Measurements from ENCODE around the gene KIF25. TPM values are rescaled to one million over a fixed set of nuclear protein-coding genes. Genes with fewer than 3 reads are reported as not detected.

KIF25 gene
- total and polyA plus RNA-seq, 7 donors: 0.50 to 0.54 TPM; not detected in 5

- Histone ChIP-seq H3K36me3 (no peaks in the 10 kb centered on the region), H3K4me1 (no peaks in the 10 kb centered on the region), H3K27ac (no peak overlapping the region), H3K9me3 (peaks cover 0 to 8% (median 4%) of the 10 kb centered on the region in 4 donors), H3K27me3 (peaks cover 0 to 6% (median 0%) of the 10 kb centered on the region in 3 donors), H3K4me3 (no peak overlapping the region)
- no peak for DNase-seq
- intact Hi-C loops (cut with DNase I): no loop called here
- 78 to 87% methylated on average over 7 of the region's 7 CpGs for WGBS, 2 donors
- TF ChIP-seq EP300 (IDR thresholded peaks at IDR 0.05) (no peak), CTCF (IDR thresholded peaks at IDR 0.05) (no peak), POLR2AphosphoS5 (IDR thresholded peaks at IDR 0.05) (no peak), POLR2A (IDR thresholded peaks at IDR 0.05) (no peak)
These were observed 15.9 kb downstream of the KIF25 start for GRCh38 chr6:168013250-168013915.

- Histone ChIP-seq H3K4me3 (no peak overlapping the region), H3K27ac (no peak overlapping the region), H3K27me3 (peaks cover 0 to 6% (median 0%) of the 10 kb centered on the region in 3 donors), H3K4me1 (no peaks in the 10 kb centered on the region), H3K9me3 (peaks cover 0 to 8% (median 4%) of the 10 kb centered on the region in 4 donors), H3K36me3 (no peaks in the 10 kb centered on the region)
- DNase-seq: no peak
- 68 to 80% methylated on average over 6 of the region's 6 CpGs for WGBS, 2 donors
- TF ChIP-seq EP300 (IDR thresholded peaks at IDR 0.05): no peak
- TF ChIP-seq POLR2AphosphoS5 (IDR thresholded peaks at IDR 0.05): no peak
- no peak for TF ChIP-seq POLR2A (IDR thresholded peaks at IDR 0.05)
- TF ChIP-seq CTCF (IDR thresholded peaks at IDR 0.05): no peak
- intact Hi-C loops (cut with DNase I): no loop called here
These were observed 17.0 kb downstream of the KIF25 start for GRCh38 chr6:168014428-168014827.

GRCh38 chr6:168015009-168015408, 17.5 kb downstream of the KIF25 start:
- no peak for TF ChIP-seq CTCF (IDR thresholded peaks at IDR 0.05)
- no peak for TF ChIP-seq POLR2AphosphoS5 (IDR thresholded peaks at IDR 0.05)
- TF ChIP-seq POLR2A (IDR thresholded peaks at IDR 0.05): no peak
- no peak for TF ChIP-seq EP300 (IDR thresholded peaks at IDR 0.05)
- no peak for DNase-seq
- H3K4me3 ChIP-seq: no peak overlapping the region
- H3K27ac ChIP-seq: no peak overlapping the region
- no peaks in the 10 kb centered on the region for H3K4me1 ChIP-seq
- 89 to 90% methylated on average over 4 of the region's 4 CpGs for WGBS, 2 donors
- intact Hi-C loops (cut with DNase I): no loop called here
- peaks cover 0 to 6% (median 0%) of the 10 kb centered on the region in 3 donors for H3K27me3 ChIP-seq
- H3K36me3 ChIP-seq: no peaks in the 10 kb centered on the region
- peaks cover 0 to 8% (median 4%) of the 10 kb centered on the region in 4 donors for H3K9me3 ChIP-seq

- Histone ChIP-seq H3K27me3 (peaks cover 0 to 6% (median 0%) of the 10 kb centered on the region in 3 donors), H3K4me3 (no peak overlapping the region), H3K4me1 (no peaks in the 10 kb centered on the region), H3K9me3 (peaks cover 0 to 8% (median 4%) of the 10 kb centered on the region in 4 donors), H3K36me3 (no peaks in the 10 kb centered on the region), H3K27ac (no peak overlapping the region)
- no peak for TF ChIP-seq EP300 (IDR thresholded peaks at IDR 0.05)
- TF ChIP-seq POLR2A (IDR thresholded peaks at IDR 0.05): no peak
- no peak for TF ChIP-seq CTCF (IDR thresholded peaks at IDR 0.05)
- no peak for TF ChIP-seq POLR2AphosphoS5 (IDR thresholded peaks at IDR 0.05)
- intact Hi-C loops (cut with DNase I): no loop called here
- DNase-seq: no peak
- 21 to 60% methylated on average over 14 of the region's 14 CpGs for WGBS, 2 donors
These were observed 18.2 kb downstream of the KIF25 start for GRCh38 chr6:168015482-168016175.
